ENCODE results near the gene AMBRA1. TPM values are rescaled to one million over a fixed set of nuclear protein-coding genes. Genes with fewer than 3 reads are reported as not detected.

Gene AMBRA1
- total RNA-seq, 4 donors from 2014 or later, result 43.4 to 48.9 (median 46.3) TPM

DNA sequence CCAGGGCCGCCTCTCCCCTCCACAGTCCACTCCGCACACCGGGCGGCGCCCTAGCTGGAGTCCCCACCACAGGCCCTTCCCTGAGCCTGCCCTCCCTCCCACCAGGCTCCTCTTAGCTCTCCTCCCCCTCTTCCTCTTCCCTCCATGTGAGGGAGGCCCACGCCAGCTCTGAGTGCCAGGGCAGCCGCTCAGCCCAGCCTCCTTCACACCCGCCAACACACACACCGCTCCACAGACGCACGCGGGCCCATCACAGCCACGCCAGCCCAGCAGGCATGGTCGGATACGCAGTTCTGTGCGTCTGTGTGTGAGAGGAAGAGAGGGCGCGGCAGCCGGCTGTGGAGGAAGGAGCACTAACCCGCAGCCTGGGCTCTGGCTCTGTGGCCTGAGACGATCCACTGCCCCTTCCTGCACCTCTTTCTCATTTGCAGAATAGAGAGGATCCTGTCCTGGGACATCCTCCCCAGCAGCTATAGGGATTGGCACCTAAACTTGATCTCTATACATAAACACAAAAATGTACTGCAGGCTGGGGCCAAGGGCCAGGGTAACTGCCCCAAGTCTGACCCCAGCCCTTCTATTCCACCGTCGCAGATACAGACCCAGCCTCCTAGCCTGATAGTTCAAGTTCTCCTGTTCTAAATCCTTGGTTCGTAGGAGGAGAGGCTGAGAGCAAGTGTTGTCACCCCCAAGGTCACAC is 205.8 kb downstream of the AMBRA1 start:
- Histone ChIP-seq H3K36me3 (no peaks in the 10 kb centered on the region), H3K4me3 (no peak overlapping the region), H3K4me1 (peaks cover 6 to 53% (median 49%) of the 10 kb centered on the region in 4 donors), H3K27ac (no peak overlapping the region), H3K27me3 (peaks cover 77% of the 10 kb centered on the region), H3K9me3 (no peaks in the 10 kb centered on the region)
- in situ Hi-C loops (cut with MboI; ENCODE audit: low pct_ligation_motif_present in 1 of 4, low pct_unique_long_range_greater_than_20kb in 1 of 4, low sequenced_read_pairs in 3 of 4), result loop anchor here in 2 of 4 donors (25.0 kb wide), 1 partner anchor 149 kb away; no protein-coding TSS in a partner anchor
- intact Hi-C loops (cut with DNase I; ENCODE audit: low total_unique reads), result no loop called here
- DNase-seq, result no peak
- WGBS, 2 donors (ENCODE audit: low coverage in 1 of 2), result 11% methylated on average over 22 of the region's 24 CpGs; no CpG with 5 or more reads in 1 of the 2 donors
- TF ChIP-seq POLR2AphosphoS5 (IDR thresholded peaks at IDR 0.05) (no peak), POLR2A (IDR thresholded peaks at IDR 0.05) (no peak), EP300 (IDR thresholded peaks at IDR 0.05; ENCODE audit: low read depth) (no peak)
- TF ChIP-seq, protein P1, sequence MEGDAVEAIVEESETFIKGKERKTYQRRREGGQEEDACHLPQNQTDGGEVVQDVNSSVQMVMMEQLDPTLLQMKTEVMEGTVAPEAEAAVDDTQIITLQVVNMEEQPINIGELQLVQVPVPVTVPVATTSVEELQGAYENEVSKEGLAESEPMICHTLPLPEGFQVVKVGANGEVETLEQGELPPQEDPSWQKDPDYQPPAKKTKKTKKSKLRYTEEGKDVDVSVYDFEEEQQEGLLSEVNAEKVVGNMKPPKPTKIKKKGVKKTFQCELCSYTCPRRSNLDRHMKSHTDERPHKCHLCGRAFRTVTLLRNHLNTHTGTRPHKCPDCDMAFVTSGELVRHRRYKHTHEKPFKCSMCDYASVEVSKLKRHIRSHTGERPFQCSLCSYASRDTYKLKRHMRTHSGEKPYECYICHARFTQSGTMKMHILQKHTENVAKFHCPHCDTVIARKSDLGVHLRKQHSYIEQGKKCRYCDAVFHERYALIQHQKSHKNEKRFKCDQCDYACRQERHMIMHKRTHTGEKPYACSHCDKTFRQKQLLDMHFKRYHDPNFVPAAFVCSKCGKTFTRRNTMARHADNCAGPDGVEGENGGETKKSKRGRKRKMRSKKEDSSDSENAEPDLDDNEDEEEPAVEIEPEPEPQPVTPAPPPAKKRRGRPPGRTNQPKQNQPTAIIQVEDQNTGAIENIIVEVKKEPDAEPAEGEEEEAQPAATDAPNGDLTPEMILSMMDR (IDR thresholded peaks at IDR 0.05), result no peak

DNA sequence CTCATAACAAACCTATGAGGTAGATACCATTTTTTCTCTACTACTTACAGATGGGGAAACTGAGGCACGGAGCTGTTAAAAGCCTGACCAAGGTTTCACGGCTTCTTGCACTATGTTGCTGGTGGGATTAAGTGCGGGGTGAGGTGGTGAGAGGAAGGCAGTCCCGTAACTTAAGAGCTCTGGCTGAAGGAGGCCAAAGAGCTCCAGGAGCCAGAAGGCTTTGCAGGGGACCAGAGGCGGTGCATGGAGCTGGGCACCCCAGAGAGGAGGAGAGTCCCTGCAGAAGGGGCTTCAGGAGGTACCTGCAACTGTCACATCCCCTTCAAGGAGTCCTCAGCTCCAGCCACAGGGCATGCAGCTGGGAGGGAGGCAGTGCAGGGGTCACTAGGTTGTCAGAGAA is 206.4 kb downstream of the AMBRA1 start:
- in situ Hi-C loops (cut with MboI; ENCODE audit: low pct_ligation_motif_present in 1 of 4, low pct_unique_long_range_greater_than_20kb in 1 of 4, low sequenced_read_pairs in 3 of 4), result loop anchor here in 2 of 4 donors (25.0 kb wide), 1 partner anchor 150 kb away; no protein-coding TSS in a partner anchor
- Histone ChIP-seq H3K9me3 (no peaks in the 10 kb centered on the region), H3K27me3 (peaks cover 83% of the 10 kb centered on the region), H3K36me3 (no peaks in the 10 kb centered on the region), H3K4me1 (peaks cover 8 to 53% (median 46%) of the 10 kb centered on the region in 4 donors), H3K27ac (no peak overlapping the region), H3K4me3 (no peak overlapping the region)
- TF ChIP-seq POLR2AphosphoS5 (IDR thresholded peaks at IDR 0.05) (no peak), POLR2A (IDR thresholded peaks at IDR 0.05) (no peak), EP300 (IDR thresholded peaks at IDR 0.05; ENCODE audit: low read depth) (no peak)
- TF ChIP-seq, protein P1 (IDR thresholded peaks at IDR 0.05), result no peak
- WGBS, 2 donors (ENCODE audit: low coverage in 1 of 2), result 60 to 76% methylated on average over 2 to 5 of the region's 5 CpGs
- DNase-seq, result no peak
- intact Hi-C loops (cut with DNase I; ENCODE audit: low total_unique reads), result no loop called here

DNA sequence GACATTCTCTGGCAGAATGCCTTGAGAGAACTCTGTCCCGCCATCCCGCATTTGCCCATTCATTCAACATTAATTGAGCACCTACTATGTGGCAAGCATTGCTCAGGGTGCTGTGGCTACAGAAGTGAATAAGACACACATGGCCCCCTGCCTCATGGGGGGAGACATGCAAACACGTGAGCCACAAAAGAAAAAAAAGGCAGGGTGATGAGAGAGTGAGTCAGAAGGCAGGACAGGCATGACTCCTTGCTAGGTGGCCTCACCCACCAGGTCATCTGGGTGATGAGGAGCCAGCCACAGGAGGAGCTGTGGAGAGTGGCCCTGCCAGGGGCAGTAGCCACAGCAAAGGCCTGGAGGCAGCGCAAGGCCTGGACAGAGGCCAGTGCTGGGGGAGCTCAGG is 207.1 kb downstream of the AMBRA1 start:
- Histone ChIP-seq H3K27ac (no peak overlapping the region), H3K27me3 (peaks cover 83% of the 10 kb centered on the region), H3K36me3 (no peaks in the 10 kb centered on the region), H3K4me1 (peaks cover 12 to 53% (median 46%) of the 10 kb centered on the region in 4 donors), H3K4me3 (no peak overlapping the region), H3K9me3 (no peaks in the 10 kb centered on the region)
- TF ChIP-seq POLR2A (IDR thresholded peaks at IDR 0.05) (no peak), EP300 (IDR thresholded peaks at IDR 0.05; ENCODE audit: low read depth) (no peak)
- no peak for DNase-seq
- in situ Hi-C loops (cut with MboI; ENCODE audit: low pct_ligation_motif_present in 1 of 4, low pct_unique_long_range_greater_than_20kb in 1 of 4, low sequenced_read_pairs in 3 of 4) (loop anchor here in 2 of 4 donors (25.0 kb wide), 1 partner anchor 151 kb away; no protein-coding TSS in a partner anchor), intact Hi-C loops (cut with DNase I; ENCODE audit: low total_unique reads) (no loop called here)
- WGBS, 2 donors (ENCODE audit: low coverage in 1 of 2), result 75 to 83% methylated on average over 2 to 4 of the region's 4 CpGs

DNA sequence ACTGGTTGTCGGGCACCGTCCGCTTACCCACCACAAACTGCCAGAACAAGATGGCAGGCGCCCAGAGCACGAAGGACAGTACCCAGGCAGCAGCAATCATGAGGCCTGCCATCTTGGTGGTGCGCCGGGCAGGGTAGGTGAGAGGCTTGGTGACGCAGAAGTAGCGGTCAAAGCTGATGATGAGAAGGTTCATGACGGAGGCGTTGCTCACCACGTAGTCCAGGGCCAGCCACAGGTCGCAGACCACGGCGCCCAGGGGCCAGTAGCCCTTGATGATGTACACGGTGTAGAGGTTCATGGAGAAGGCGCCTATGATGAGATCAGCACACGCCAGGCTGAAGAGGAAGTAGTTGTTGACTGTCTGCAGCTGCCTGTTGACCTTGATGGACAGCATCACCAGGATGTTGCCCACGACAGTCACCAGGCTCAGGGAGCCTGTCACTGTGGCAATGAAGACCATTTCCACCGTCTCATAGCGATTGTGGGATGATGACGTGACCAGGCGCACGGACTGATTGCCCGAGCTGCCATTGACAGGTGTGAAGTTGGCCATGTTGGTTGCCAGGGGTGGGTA is 207.7 kb downstream of the AMBRA1 start:
- intact Hi-C loops (cut with DNase I; ENCODE audit: low total_unique reads) (no loop called here), in situ Hi-C loops (cut with MboI; ENCODE audit: low pct_ligation_motif_present in 1 of 4, low pct_unique_long_range_greater_than_20kb in 1 of 4, low sequenced_read_pairs in 3 of 4) (loop anchor here in 2 of 4 donors (25.0 kb wide), 1 partner anchor 151 kb away; no protein-coding TSS in a partner anchor)
- DNase-seq, result no peak
- H3K27ac ChIP-seq, result no peak overlapping the region
- TF ChIP-seq POLR2A (IDR thresholded peaks at IDR 0.05), result no peak
- no peak for TF ChIP-seq POLR2AphosphoS5 (IDR thresholded peaks at IDR 0.05)
- no peak for TF ChIP-seq EP300 (IDR thresholded peaks at IDR 0.05; ENCODE audit: low read depth)
- TF ChIP-seq, protein P1 (IDR thresholded peaks at IDR 0.05), result no peak
- peaks cover 78% of the 10 kb centered on the region for H3K27me3 ChIP-seq
- H3K4me3 ChIP-seq, result no peak overlapping the region
- 91 to 92% methylated on average over 10 to 25 of the region's 25 CpGs for WGBS, 2 donors (ENCODE audit: low coverage in 1 of 2)
- H3K9me3 ChIP-seq, result no peaks in the 10 kb centered on the region
- H3K4me1 ChIP-seq, result peaks cover 12 to 52% (median 43%) of the 10 kb centered on the region in 4 donors
- no peaks in the 10 kb centered on the region for H3K36me3 ChIP-seq

All from transverse colon (tissue), 4 donors.